A204.1 (cell line): Measurements from ENCODE around the gene BORCS8.
"Not testable (repeated sequence)": the region's sequence is repeated elsewhere in the genome, so short reads cannot be mapped to it uniquely, and the experiment has no call there.

Experiments
- FAIRE-seq: peaks from 2 replicates; lab custom pipeline; 2012; peaks lifted over from hg19 to GRCh38; lab: Jason Lieb, UNC

Gene BORCS8

GRCh38 chr19:19192078-19192882 lies at the start of gene BORCS8, which contains the start of gene RFXANK:
Gene BORCS8, minus strand, starts transcription at chr19:19192152. Its CDS starts 35 bp downstream, at chr19:19192117.
Gene RFXANK, plus strand, starts transcription at chr19:19192258. Its CDS starts 1,689 bp downstream, at chr19:19193947.
- peak; percentile 99 for FAIRE-seq

- no peak for FAIRE-seq
These were observed 48.5 kb upstream of the BORCS8 start for GRCh38 chr19:19240476-19240875.

GRCh38 chr19:19239675-19240074 lies 47.7 kb upstream of the BORCS8 start:
- FAIRE-seq: no peak

DNA sequence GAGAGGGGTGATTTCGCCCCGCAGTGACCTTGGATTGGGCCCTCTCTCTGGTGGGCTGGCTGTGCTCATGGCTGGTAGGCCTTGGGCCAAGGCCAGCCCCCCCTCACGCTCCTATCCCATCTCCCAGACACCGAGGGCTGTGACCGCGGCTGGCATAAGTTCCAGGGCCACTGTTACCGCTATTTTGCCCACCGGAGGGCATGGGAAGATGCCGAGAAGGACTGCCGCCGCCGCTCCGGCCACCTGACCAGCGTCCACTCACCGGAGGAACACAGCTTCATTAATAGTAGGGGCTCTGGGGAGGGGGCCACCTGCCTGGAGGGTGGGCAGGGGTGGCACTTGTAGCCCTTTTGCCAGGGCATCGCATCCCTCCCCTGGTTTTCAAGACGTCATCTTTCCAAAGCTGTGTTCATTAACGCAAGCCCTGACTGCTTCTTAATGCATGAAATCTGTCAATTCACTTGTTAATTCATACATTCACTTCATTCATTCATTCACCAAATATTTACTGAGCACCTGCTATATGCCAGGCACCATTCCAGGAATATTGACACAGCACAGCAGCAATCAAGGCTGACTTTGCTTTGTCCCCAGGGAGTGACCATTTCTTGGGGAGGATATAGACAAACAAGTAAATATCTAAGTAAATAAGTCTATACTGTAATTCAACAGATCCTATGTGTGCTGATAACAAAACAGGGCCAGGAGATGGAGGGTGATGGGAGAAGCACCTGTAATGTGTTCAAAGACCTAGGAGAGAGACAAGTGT lies 46.4 kb upstream of the BORCS8 start:
- no peak for FAIRE-seq

DNA sequence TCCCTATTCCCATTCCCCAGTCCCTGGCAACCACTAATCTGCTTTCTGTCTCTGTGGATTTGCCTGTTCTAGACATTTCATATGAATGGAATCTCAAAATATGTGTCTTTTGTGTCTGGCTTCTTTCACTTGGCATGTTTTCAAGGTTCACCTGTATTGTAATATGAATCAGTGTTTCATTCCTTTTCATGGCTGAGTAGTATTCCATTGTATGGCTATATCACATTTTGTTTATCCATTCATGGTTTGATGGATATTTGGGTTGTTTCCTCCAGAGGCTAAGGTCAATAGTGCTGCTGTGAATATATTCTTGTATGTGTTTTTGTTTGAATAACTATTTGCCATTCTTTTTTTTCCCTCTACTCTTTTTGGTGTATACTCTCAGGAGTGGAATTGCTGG lies 44.2 kb upstream of the BORCS8 start:
- FAIRE-seq: no peak

- no peak for FAIRE-seq
These were observed 42.4 kb upstream of the BORCS8 start for GRCh38 chr19:19234220-19234816.

GRCh38 chr19:19232261-19232721 lies 40.3 kb upstream of the BORCS8 start:
- FAIRE-seq: no peak

GRCh38 chr19:19230999-19231398 lies 39.0 kb upstream of the BORCS8 start:
- FAIRE-seq: no peak

DNA sequence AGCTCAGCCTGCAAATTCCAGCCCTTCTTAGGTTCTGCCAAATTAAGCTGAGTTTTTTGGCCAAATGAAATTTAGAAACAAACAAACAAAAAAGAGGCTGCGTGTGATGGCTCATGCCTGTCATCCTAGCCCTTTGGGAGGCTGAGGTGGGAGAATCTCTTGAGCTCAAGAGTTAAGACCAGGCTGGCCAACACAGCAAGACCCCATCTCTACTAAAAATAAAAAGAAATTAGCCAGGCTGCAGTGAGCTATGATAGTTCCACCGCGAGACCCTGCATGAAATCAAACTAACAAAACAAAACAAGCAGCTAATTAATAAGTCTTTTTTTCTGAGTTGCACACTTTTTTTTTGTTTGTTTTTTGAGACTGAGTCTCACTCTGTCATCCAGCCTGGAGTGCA lies 37.7 kb upstream of the BORCS8 start:
- FAIRE-seq: no peak

- FAIRE-seq: no peak
These were observed 35.3 kb upstream of the BORCS8 start for GRCh38 chr19:19227217-19227616.

DNA sequence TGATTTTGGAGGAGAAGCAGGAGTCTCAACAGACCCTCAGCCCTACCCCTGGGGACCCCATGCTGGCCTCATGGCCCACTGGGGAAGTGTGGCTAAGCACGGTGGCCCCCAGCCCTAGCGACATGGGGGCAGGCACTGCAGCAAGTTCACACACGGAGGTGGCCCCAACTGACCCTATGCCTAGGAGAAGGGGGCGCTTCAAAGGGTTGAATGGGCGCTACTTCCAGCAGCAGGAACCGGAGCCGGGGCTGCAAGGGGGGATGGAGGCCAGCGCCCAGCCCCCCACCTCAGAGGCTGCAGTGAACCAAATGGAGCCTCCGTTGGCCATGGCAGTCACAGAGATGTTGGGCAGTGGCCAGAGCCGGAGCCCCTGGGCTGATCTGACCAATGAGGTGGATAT lies 34.7 kb upstream of the BORCS8 start:
- FAIRE-seq: no peak

- no peak for FAIRE-seq
These were observed 34.3 kb upstream of the BORCS8 start for GRCh38 chr19:19226204-19226603.

DNA sequence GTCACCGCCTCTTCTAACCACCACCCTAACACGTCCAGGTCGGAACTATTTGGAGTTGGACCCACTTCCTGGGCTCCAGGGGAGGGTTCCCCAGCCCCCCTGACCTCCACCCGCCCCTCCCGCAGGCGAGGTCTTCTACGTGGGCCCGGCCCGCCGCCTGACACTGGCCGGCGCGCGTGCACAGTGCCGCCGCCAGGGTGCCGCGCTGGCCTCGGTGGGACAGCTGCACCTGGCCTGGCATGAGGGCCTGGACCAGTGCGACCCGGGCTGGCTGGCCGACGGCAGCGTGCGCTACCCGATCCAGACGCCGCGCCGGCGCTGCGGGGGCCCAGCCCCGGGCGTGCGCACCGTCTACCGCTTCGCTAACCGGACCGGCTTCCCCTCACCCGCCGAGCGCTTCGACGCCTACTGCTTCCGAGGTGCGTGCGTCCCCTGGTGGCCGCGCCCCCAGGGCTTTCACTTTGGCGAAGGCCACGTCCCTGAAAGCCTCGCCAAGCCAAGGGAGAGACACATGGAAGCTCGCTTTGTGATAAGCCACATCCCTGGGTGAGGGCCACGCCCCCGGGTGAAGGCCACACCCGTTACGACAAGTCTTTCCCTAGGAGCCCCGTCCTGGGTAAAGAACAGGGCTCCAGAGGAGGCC lies 33.0 kb upstream of the BORCS8 start:
- FAIRE-seq: no peak

DNA sequence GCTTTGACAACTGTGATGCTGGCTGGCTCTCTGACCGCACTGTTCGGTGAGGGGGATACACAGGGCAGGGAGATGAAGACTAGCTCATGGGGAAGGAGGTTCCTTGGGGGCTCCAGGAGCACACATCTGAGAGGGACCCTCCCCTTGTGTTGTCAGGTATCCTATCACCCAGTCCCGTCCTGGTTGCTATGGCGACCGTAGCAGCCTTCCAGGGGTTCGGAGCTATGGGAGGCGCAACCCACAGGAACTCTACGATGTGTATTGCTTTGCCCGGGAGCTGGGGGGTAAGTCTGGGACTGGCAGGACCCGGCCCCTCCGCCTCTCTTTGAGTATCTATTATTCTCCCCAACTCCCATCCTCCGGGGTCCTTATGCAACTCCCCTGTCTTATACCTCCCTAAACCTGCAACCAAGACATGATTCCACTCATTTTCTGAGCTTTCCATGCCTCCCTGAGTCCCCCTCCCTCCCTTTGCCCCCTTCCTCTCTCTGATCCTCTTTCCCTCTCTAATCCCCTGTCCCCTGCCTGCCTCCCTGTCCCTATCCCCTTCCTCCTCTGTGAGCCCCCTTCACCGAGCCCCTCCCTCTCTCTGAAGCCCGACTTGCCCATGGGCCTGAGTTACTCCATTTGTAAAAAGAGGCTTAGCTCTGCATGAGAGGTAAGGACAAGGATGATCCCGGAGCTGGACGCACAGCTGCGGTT lies 32.3 kb upstream of the BORCS8 start:
- no peak for FAIRE-seq

DNA sequence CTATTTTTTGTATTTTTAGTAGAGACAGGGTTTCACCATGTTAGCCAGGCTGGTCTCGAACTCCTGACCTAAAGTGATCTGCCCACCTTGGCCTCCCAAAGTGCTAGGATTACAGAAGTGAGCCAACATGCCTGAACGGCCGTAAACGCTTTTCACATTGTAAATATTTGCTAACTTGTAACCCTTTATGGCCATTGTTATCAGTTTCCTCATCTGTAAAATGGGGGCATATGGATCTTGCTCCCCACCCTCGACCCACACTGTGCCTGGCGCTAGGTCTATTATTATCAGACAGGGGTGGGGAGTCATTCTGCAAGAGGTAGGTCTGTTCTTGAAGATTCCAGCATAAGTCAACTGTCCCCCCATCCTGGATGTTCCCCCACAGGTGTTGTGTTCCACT lies 31.7 kb upstream of the BORCS8 start:
- no peak for FAIRE-seq

DNA sequence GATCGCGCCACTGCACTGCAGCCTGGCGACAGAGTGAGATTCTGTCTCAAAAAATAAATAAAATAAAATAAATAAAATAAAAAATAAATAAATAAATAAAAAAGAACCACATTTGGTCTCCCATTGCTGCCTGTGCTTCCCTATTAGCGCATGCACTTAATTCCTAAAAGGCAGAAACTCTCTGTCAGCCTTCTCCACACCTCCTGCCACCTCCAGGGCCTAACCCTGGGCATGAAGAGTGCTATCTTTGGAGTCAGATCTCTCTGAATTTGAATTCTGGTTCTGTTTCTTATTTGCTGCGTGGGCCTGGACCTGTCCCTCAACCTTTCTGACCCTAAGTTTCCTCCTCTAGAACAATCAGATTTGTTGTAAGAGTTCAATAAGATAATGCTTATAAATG lies 31.1 kb upstream of the BORCS8 start:
- FAIRE-seq: no peak

DNA sequence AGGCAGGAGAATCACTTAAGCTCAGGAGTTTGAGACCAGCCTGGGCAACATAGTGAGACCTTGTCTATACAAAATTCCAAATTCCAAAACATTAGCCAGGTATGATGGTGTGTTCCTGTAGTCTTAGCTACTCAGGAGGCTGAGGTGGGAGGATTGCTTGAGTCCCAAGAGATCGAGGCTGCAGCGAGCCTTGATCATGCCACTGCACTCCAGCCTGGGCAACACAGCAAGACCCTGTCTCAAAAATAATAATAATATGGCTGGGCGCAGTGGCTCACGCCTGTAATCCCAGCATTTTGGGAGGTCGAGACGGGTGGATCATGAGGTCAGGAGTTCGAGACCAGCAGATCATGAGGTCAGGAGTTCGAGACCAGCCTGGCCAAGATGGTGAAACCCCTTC lies 29.0 kb upstream of the BORCS8 start:
- FAIRE-seq: not testable (repeated sequence)

DNA sequence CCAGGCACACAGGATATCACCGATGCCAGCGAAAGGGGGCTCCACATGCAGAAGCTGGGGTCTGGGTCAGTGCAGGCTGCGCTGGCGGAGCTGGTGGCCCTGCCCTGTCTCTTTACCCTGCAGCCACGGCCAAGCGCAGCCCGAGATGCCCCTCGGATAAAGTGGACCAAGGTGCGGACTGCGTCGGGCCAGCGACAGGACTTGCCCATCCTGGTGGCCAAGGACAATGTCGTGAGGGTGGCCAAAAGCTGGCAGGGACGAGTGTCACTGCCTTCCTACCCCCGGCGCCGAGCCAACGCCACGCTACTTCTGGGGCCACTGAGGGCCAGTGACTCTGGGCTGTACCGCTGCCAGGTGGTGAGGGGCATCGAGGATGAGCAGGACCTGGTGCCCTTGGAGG lies 27.0 kb upstream of the BORCS8 start:
- no peak for FAIRE-seq

DNA sequence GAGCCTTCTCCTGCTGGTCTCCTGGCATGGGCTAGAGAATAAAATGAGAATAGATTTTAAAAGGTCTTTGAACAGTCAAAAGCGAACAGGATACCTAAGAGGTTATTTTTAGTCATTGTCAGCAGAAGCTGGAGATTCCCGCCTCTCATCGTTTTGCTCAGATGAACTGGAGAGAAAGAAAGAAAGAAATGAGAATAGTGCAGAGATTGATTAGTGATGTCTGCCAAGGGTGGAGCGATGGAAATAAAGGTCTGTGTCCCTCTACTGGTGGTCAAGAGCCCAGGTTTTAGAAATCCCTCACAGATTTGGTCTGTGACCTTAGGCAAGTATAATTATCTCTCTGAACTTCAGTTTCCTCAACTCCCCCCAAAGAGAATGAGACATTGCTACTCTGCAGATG lies 25.1 kb upstream of the BORCS8 start:
- no peak for FAIRE-seq

DNA sequence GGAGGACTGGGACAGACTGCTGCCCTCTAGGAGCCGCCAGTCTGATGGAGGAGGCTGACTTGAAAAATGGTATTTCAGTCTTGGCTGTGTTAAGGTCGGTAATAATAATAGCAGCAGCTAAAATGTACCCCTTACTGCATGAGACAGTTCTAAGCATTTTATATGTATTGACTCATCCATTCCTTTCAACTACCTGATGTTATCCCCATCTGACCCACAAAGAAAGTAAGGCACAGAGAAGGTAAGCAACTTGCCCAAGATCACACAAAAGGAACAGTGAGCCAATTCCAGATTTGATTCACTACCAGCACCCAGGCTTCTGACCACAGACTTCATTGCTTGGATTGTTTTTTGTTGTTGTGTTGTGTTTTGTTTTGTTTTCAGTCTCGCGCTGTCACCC lies 23.8 kb upstream of the BORCS8 start:
- no peak for FAIRE-seq

GRCh38 chr19:19214892-19215291 lies 22.9 kb upstream of the BORCS8 start:
- no peak for FAIRE-seq

DNA sequence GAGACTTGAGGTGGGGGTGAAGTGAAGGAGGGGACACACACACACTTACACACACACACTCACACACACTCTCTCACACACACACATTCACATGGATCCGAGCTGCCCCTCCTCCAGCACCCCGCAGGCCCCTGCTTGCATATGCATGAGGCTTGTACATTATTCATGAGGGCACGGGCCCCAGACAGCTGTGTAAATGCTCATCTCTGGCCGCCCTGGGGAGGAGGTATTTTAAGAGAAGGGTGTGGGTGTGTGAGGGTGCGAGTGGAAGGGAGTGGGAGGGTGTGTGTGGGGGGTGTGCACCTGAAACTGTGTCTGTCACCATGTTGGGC lies 22.2 kb upstream of the BORCS8 start:
- FAIRE-seq: no peak
